Smooth muscle cell of the umbilical artery (primary cell): ENCODE measurements around the gene IL9R. TPM values are rescaled to one million over a fixed set of nuclear protein-coding genes. Genes with fewer than 3 reads are reported as not detected.

ENCODE experiments used
- total RNA-seq: library from RNA; depleted of rRNA; stranded (reverse); fragments of >200 nt; gene quantifications from 2 replicates; pipeline ENCODE4 v1.2.3, GENCODE V29; 2014

IL9R gene, protein sequence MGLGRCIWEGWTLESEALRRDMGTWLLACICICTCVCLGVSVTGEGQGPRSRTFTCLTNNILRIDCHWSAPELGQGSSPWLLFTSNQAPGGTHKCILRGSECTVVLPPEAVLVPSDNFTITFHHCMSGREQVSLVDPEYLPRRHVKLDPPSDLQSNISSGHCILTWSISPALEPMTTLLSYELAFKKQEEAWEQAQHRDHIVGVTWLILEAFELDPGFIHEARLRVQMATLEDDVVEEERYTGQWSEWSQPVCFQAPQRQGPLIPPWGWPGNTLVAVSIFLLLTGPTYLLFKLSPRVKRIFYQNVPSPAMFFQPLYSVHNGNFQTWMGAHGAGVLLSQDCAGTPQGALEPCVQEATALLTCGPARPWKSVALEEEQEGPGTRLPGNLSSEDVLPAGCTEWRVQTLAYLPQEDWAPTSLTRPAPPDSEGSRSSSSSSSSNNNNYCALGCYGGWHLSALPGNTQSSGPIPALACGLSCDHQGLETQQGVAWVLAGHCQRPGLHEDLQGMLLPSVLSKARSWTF
- not detected in 2 replicates for total RNA-seq

DNA sequence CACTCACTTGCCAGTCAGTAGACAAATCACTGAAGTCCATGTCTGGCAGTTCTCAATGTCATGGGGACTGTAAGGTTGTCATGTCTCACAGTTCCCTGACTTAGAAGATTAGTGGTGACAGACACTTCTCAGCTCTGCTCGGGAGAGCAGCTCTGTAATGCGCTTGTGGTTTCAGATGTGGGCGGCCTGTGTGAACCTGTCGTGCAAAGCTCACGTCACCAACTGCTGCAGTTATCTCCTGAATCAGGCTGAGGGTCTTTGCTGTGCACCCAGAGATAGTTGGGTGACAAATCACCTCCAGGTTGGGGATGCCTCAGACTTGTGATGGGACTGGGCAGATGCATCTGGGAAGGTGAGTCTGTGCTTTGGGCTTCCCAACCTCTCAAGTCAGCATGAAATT lies at the start of gene IL9R:
Gene IL9R, plus strand, starts transcription at position 261 of the 400 bp plus-strand sequence. Its CDS starts 64 bp downstream, at position 325.

Other genes with a start within 250 kb of the IL9R start
- 46.6 and 50.9 TPM in 2 replicates for gene VAMP7, start 116.4 kb upstream of the IL9R start, total RNA-seq